ENCODE measurements around the gene ARMH3.

DNA sequence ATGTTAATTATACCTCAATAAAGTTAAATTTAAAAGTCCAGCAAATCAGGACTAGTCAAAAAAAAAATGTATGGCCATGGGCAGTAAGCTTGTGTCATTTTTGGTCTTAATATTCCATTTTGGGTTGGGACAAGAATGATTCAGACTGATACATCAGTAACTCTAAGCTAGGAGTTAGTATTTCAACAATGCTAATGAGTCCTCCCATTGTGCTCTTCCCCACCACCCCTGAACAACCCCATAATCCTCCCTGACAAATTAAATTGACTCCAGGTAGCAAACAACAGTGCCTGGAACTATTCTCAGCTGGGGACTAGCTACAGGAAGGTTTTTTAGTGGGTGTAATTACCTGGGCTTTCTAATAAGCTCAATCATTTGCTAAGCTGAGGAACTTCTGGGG, 181.7 kb downstream of the ARMH3 start:
- TF ChIP-seq EZH2 (IDR thresholded peaks at IDR 0.05; ENCODE audit: low read depth, unreplicated experiment) (no peak), POLR2AphosphoS5 (IDR thresholded peaks at IDR 0.05; ENCODE audit: low read depth) (no peak), EZH2phosphoT487 (IDR thresholded peaks at IDR 0.05; ENCODE audit: unreplicated experiment) (no peak), ZNF114 (CRISPR knock-in tag; IDR thresholded peaks at IDR 0.05) (no peak), CREB1 (CRISPR knock-in tag; IDR thresholded peaks at IDR 0.05; ENCODE audit: low read depth) (no peak), STAT1 (IDR thresholded peaks at IDR 0.05; ENCODE audit: unreplicated experiment) (no peak), ZNF331 (CRISPR knock-in tag; IDR thresholded peaks at IDR 0.05; ENCODE audit: low read depth) (no peak)
- TF ChIP-seq, protein P1, sequence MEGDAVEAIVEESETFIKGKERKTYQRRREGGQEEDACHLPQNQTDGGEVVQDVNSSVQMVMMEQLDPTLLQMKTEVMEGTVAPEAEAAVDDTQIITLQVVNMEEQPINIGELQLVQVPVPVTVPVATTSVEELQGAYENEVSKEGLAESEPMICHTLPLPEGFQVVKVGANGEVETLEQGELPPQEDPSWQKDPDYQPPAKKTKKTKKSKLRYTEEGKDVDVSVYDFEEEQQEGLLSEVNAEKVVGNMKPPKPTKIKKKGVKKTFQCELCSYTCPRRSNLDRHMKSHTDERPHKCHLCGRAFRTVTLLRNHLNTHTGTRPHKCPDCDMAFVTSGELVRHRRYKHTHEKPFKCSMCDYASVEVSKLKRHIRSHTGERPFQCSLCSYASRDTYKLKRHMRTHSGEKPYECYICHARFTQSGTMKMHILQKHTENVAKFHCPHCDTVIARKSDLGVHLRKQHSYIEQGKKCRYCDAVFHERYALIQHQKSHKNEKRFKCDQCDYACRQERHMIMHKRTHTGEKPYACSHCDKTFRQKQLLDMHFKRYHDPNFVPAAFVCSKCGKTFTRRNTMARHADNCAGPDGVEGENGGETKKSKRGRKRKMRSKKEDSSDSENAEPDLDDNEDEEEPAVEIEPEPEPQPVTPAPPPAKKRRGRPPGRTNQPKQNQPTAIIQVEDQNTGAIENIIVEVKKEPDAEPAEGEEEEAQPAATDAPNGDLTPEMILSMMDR (conservative IDR thresholded peaks at IDR 0.05; ENCODE audit: low read depth in 2 of 2), result no peak
- TF ChIP-seq, protein P2, sequence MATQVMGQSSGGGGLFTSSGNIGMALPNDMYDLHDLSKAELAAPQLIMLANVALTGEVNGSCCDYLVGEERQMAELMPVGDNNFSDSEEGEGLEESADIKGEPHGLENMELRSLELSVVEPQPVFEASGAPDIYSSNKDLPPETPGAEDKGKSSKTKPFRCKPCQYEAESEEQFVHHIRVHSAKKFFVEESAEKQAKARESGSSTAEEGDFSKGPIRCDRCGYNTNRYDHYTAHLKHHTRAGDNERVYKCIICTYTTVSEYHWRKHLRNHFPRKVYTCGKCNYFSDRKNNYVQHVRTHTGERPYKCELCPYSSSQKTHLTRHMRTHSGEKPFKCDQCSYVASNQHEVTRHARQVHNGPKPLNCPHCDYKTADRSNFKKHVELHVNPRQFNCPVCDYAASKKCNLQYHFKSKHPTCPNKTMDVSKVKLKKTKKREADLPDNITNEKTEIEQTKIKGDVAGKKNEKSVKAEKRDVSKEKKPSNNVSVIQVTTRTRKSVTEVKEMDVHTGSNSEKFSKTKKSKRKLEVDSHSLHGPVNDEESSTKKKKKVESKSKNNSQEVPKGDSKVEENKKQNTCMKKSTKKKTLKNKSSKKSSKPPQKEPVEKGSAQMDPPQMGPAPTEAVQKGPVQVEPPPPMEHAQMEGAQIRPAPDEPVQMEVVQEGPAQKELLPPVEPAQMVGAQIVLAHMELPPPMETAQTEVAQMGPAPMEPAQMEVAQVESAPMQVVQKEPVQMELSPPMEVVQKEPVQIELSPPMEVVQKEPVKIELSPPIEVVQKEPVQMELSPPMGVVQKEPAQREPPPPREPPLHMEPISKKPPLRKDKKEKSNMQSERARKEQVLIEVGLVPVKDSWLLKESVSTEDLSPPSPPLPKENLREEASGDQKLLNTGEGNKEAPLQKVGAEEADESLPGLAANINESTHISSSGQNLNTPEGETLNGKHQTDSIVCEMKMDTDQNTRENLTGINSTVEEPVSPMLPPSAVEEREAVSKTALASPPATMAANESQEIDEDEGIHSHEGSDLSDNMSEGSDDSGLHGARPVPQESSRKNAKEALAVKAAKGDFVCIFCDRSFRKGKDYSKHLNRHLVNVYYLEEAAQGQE (IDR thresholded peaks at IDR 0.05; ENCODE audit: unreplicated experiment), result no peak
